AG04450 (cell line): ENCODE measurements around the gene EIF2B4. TPM values are rescaled to one million over a fixed set of nuclear protein-coding genes. Genes with fewer than 3 reads are reported as not detected.

Experiments used
- CTCF ChIA-PET: fragments of 300-600, 350-600 bp; formaldehyde crosslinking; extraction: SDS; loops from one replicate; lab custom pipeline; 2022; ENCODE audit warnings: antibody characterized with exemption, inconsistent platforms; lab: Charles Lee
- POLR2A ChIA-PET: fragments of 350-600 bp; formaldehyde crosslinking; extraction: SDS; loops from one replicate; lab custom pipeline; 2021; ENCODE audit warnings: antibody characterized with exemption, inconsistent platforms; lab: Yijun Ruan, JAX
- DNase-seq: peaks from one replicate; pipeline ENCODE4 v3.0.0-alpha.2; 2011; ENCODE audit warnings: low read depth, low spot score
- H3K27ac ChIP-seq: one replicate; pipeline ENCODE4 v1.5.1; 2012; ENCODE audit warnings: low read depth, low read length, control low read depth
- H3K27me3 ChIP-seq: one replicate; pipeline ENCODE4 v1.6.0; 2012; ENCODE audit warnings: low read length; ENCODE audit not compliant: control insufficient read depth, insufficient read depth
- H3K4me3 ChIP-seq: 2 replicates; pipeline ENCODE4 v1.5.1; 2011; ENCODE audit warnings: mild to moderate bottlenecking, low read depth, low read length, control low read depth
- H3K9me3 ChIP-seq: 2 replicates; pipeline ENCODE4 v1.5.1; 2012; ENCODE audit warnings: low read length; ENCODE audit not compliant: control insufficient read depth, insufficient read depth
- CTCF ChIP-seq: IDR thresholded peaks from 2 replicates; pipeline ENCODE4 v1.5.1; 2011; ENCODE audit warnings: low read depth, low read length, control low read depth, inconsistent platforms
- polyA plus RNA-seq: library from polyadenylated mRNA; depleted of rRNA; stranded (reverse); fragments of >200 nt; gene quantifications from 2 replicates; pipeline ENCODE4 v1.2.3, GENCODE V29; 2011; rRNA removed

EIF2B4 gene
- polyA plus RNA-seq, 1 experiment: 43.0 TPM

- Histone ChIP-seq H3K27me3 (no peaks in the 10 kb centered on the region), H3K4me3 (no peak overlapping the region), H3K27ac (no peak overlapping the region), H3K9me3 (no peaks in the 10 kb centered on the region)
- DNase-seq: no peak
- CTCF ChIA-PET: interaction anchor here (1.4 to 3.0 kb wide), 2 partner anchors 13 to 63 kb away, joined by 4 to 19 read pairs; no protein-coding TSS in a partner anchor
- POLR2A ChIA-PET: no interaction called here
- TF ChIP-seq CTCF: no peak
Observed at GRCh38 chr2:27316655-27317412, 53.3 kb downstream of the EIF2B4 start.

- H3K27ac ChIP-seq: no peak overlapping the region
- no peak overlapping the region for H3K4me3 ChIP-seq
- DNase-seq: no peak
- no peaks in the 10 kb centered on the region for H3K9me3 ChIP-seq
- no peak for TF ChIP-seq CTCF
- ChIA-PET POLR2A (interaction anchor here (0.6 kb wide), 1 partner anchor 30 kb away, joined by 6 read pairs; no protein-coding TSS in a partner anchor), CTCF (no interaction called here)
- no peaks in the 10 kb centered on the region for H3K27me3 ChIP-seq
Observed at GRCh38 chr2:27315122-27315521, 55.0 kb downstream of the EIF2B4 start.

- POLR2A ChIA-PET: interaction anchor here (0.6 kb wide), 1 partner anchor 31 kb away, joined by 6 read pairs; no protein-coding TSS in a partner anchor
- H3K27ac ChIP-seq: no peak overlapping the region
- TF ChIP-seq CTCF: no peak
- no peaks in the 10 kb centered on the region for H3K27me3 ChIP-seq
- DNase-seq: no peak
- no peak overlapping the region for H3K4me3 ChIP-seq
- H3K9me3 ChIP-seq: no peaks in the 10 kb centered on the region
- CTCF ChIA-PET: no interaction called here
Observed at GRCh38 chr2:27314709-27315108, 55.4 kb downstream of the EIF2B4 start.

Other genes starting within 250 kb of the EIF2B4 start
- gene ABHD1, start 246.5 kb downstream of the EIF2B4 start, polyA plus RNA-seq: 0.10 TPM in 1 of 2 replicates, not detected in the other
- 44.9 and 57.3 TPM in 2 replicates for gene PREB, start 235.7 kb downstream of the EIF2B4 start, polyA plus RNA-seq
- gene PRR30, start 230.9 kb downstream of the EIF2B4 start, polyA plus RNA-seq: not detected in 2 replicates
- gene TCF23, start 221.3 kb downstream of the EIF2B4 start, polyA plus RNA-seq: not detected in 2 replicates
- gene ATRAID, start 158.3 kb downstream of the EIF2B4 start, polyA plus RNA-seq: 219 and 233 TPM in 2 replicates
- gene SLC5A6, start 158.1 kb downstream of the EIF2B4 start, polyA plus RNA-seq: 22.0 and 23.2 TPM in 2 replicates
- 17.8 and 23.4 TPM in 2 replicates for gene CAD, start 153.0 kb downstream of the EIF2B4 start, polyA plus RNA-seq
- gene SLC30A3, start 107.3 kb downstream of the EIF2B4 start, polyA plus RNA-seq: 0.04 and 0.07 TPM in 2 replicates
- not detected in 2 replicates for gene DNAJC5G, start 94.9 kb downstream of the EIF2B4 start, polyA plus RNA-seq
- 0.05 TPM in 1 of 2 replicates, not detected in the other for gene TRIM54, start 87.9 kb downstream of the EIF2B4 start, polyA plus RNA-seq
- gene UCN, start 61.9 kb downstream of the EIF2B4 start, polyA plus RNA-seq: 0.40 TPM in 1 of 2 replicates, not detected in the other
- gene MPV17, start 47.2 kb downstream of the EIF2B4 start, polyA plus RNA-seq: 183 and 191 TPM in 2 replicates
- gene GTF3C2, start 13.6 kb downstream of the EIF2B4 start, polyA plus RNA-seq: 39.0 TPM in 2 replicates
- 123 and 137 TPM in 2 replicates for gene SNX17, start 278 bp upstream of the EIF2B4 start, polyA plus RNA-seq
- 7.4 and 11.1 TPM in 2 replicates for gene ZNF513, start 10.4 kb upstream of the EIF2B4 start, polyA plus RNA-seq
- gene PPM1G, start 39.3 kb upstream of the EIF2B4 start, polyA plus RNA-seq: 48.6 and 49.5 TPM in 2 replicates
- gene NRBP1, start 58.3 kb upstream of the EIF2B4 start, polyA plus RNA-seq: 181 and 182 TPM in 2 replicates
- 0.32 and 0.60 TPM in 2 replicates for gene KRTCAP3, start 72.0 kb upstream of the EIF2B4 start, polyA plus RNA-seq
- gene IFT172, start 119.4 kb upstream of the EIF2B4 start, polyA plus RNA-seq: 20.4 and 24.8 TPM in 2 replicates
- gene FNDC4, start 124.9 kb upstream of the EIF2B4 start, polyA plus RNA-seq: 12.3 and 12.4 TPM in 2 replicates
- 0.14 and 0.36 TPM in 2 replicates for gene GCKR, start 126.5 kb upstream of the EIF2B4 start, polyA plus RNA-seq
- gene ZNF512, start 212.7 kb upstream of the EIF2B4 start, polyA plus RNA-seq: 51.4 and 63.7 TPM in 2 replicates